K562 (cell line): ENCODE measurements around the gene SLC23A2. TPM values are rescaled to one million over a fixed set of nuclear protein-coding genes. Genes with fewer than 3 reads are reported as not detected.

Experiments used
- ATAC-seq: fragments of 200-7000 bp; cut with Tn5 transposase; 3 replicates; pipeline ENCODE4 v1.9.1; 2020; ENCODE audit warnings: moderate library complexity
- BruUV-seq: library from RNA; stranded (reverse); fragments of 400-500 nt; replicated peaks from 2 replicates; lab custom pipeline; 2021; lab: Mats Ljungman, UMichigan
- CTCF ChIA-PET: fragments of 300-600 bp; formaldehyde crosslinking; extraction: SDS; loops from one replicate; lab custom pipeline; 2021; ENCODE audit warnings: low intra/inter-chr PET ratio; lab: Yijun Ruan, JAX
- POLR2A ChIA-PET: fragments of 300-600, 350-650 bp; sonication (Branson Sonifier 250); formaldehyde crosslinking; extraction: SDS; loops from one replicate; lab custom pipeline; 2021; ENCODE audit warnings: antibody characterized with exemption, inconsistent platforms; lab: Yijun Ruan, JAX
- DNase-seq, 4 experiments: peaks; one replicate each; pipeline versions ENCODE4 v3.0.0 to v3.0.0-alpha.2; 2011 to 2018; ENCODE audit warnings: low spot score in 3 of 4, mixed read lengths in 3 of 4; ENCODE audit errors: extremely low read depth in 1 of 4
- FAIRE-seq: peaks from 2 replicates; lab custom pipeline; 2011; peaks lifted over from hg19 to GRCh38; lab: Jason Lieb, UNC
- H2AFZ ChIP-seq: 2 replicates; pipeline ENCODE4 v1.6.0; 2011; ENCODE audit warnings: low read depth, low read length, control low read depth, inconsistent platforms
- H3K27ac ChIP-seq: fragments of 200-600 bp; 3 replicates; pipeline ENCODE4 v1.8.0; 2011; ENCODE audit warnings: low read depth, mild to moderate bottlenecking, control low read depth, inconsistent platforms, low read length, moderate library complexity, mixed read lengths; ENCODE audit errors: extremely low read depth
- H3K27me3 ChIP-seq, 2 experiments: fragments of 300-600 bp in 1 of 2; 2 replicates in 1 of 2; 3 replicates in 1 of 2; pipeline versions ENCODE4 v1.6.0 to v1.8.0; 2011; ENCODE audit warnings: inconsistent platforms in 2 of 2, low read length in 2 of 2, mild to moderate bottlenecking in 1 of 2, mixed read lengths in 1 of 2, moderate library complexity in 1 of 2; ENCODE audit not compliant: control insufficient read depth in 2 of 2, insufficient read depth in 2 of 2
- H3K36me3 ChIP-seq: fragments of 300-600 bp; 3 replicates; pipeline ENCODE4 v1.8.0; 2011; ENCODE audit warnings: mild to moderate bottlenecking, low read length, inconsistent platforms; ENCODE audit not compliant: control insufficient read depth, insufficient read depth
- H3K4me1 ChIP-seq, 2 experiments: fragments of 200-600 bp in 1 of 2; replicated peaks in 1 of 2; 2 replicates in 1 of 2; 3 replicates in 1 of 2; pipeline versions ENCODE4 v1.5.1 to v1.8.0; 2011; ENCODE audit warnings: inconsistent platforms in 2 of 2, low read length in 2 of 2, mild to moderate bottlenecking in 1 of 2, mixed read lengths in 1 of 2, moderate library complexity in 1 of 2; ENCODE audit not compliant: control insufficient read depth in 2 of 2, insufficient read depth in 2 of 2
- H3K4me2 ChIP-seq: 2 replicates; pipeline ENCODE4 v1.6.1; 2011; ENCODE audit warnings: low read length, control low read depth, inconsistent platforms, mixed read lengths; ENCODE audit not compliant: insufficient read depth
- H3K4me3 ChIP-seq: fragments of 200-600 bp; sonication (generic), shearing (Covaris generic); 2 replicates; pipeline ENCODE4 v1.5.1; 2016; ENCODE audit warnings: control low read depth, inconsistent platforms
- H3K79me2 ChIP-seq: fragments of 200-600 bp; 3 replicates; pipeline ENCODE4 v1.8.0; 2011; ENCODE audit warnings: low read length, inconsistent platforms; ENCODE audit not compliant: control insufficient read depth, insufficient read depth
- H3K9ac ChIP-seq, 2 experiments: 2 replicates each; pipeline versions ENCODE4 v1.6.0 to v1.6.1; 2011; ENCODE audit warnings: low read depth in 2 of 2, low read length in 2 of 2, control low read depth in 1 of 2, inconsistent platforms in 1 of 2, mild to moderate bottlenecking in 1 of 2, mixed read lengths in 1 of 2; ENCODE audit not compliant: insufficient read depth in 1 of 2
- H3K9me1 ChIP-seq: one replicate; pipeline ENCODE4 v1.6.0; 2011; ENCODE audit warnings: inconsistent platforms, mild to moderate bottlenecking, low read length, moderate library complexity; ENCODE audit not compliant: control insufficient read depth, insufficient read depth
- H3K9me3 ChIP-seq: replicated peaks from 2 replicates; pipeline ENCODE4 v1.5.1; 2011; ENCODE audit warnings: low read depth, low read length, inconsistent platforms; ENCODE audit not compliant: control insufficient read depth, insufficient read depth
- H4K20me1 ChIP-seq: replicated peaks from 2 replicates; pipeline ENCODE4 v1.6.1; 2011; ENCODE audit warnings: low read length, inconsistent platforms, mixed read lengths; ENCODE audit not compliant: control insufficient read depth, insufficient read depth
- BRD4 ChIP-seq: fragments of 200-600 bp; sonication (generic); IDR thresholded peaks from 2 replicates; pipeline ENCODE4 v1.6.1; 2017; ENCODE audit warnings: inconsistent platforms
- RBFOX2 ChIP-seq: fragments of 200-400 bp; formaldehyde crosslinking; IDR thresholded peaks from 2 replicates; pipeline ENCODE4 v1.6.1; 2017; ENCODE audit warnings: low read depth, mild to moderate bottlenecking, low read length, moderate library complexity
- SUPT5H ChIP-seq: fragments of 450-650 bp; IDR thresholded peaks from 2 replicates; pipeline ENCODE4 v1.6.1; 2016
- USF2 ChIP-seq: sonication (generic); formaldehyde crosslinking; IDR thresholded peaks from 2 replicates; pipeline ENCODE4 v1.5.0; 2020; ENCODE audit warnings: missing genetic modification reagents
- WGBS: fragments of 100-300 bp; shearing (Covaris generic); methylation state at CpG from one replicate; pipeline ENCODE4 v1.1.6; 2016; ENCODE audit warnings: low coverage, mixed read lengths; ENCODE audit not compliant: insufficient coverage; ENCODE audit errors: missing lambda C conversion rate; 5-methylcytosine and 5-hydroxymethylcytosine counted together
- in situ Hi-C: fragments of 300-500 bp; cut with MboI; formaldehyde crosslinking; loops from 4 replicates; pipeline ENCODE4 v1.15.0; 2018; ENCODE audit warnings: inconsistent platforms, mixed read lengths
- intact Hi-C: fragments of 100-400 bp; cut with micrococcal nuclease; formaldehyde crosslinking; loops from 2 replicates; pipeline ENCODE4 v1.14.2; 2022
- polyA plus RNA-seq, 8 experiments: library from polyadenylated mRNA; depleted of rRNA in 4 of 8; stranded (reverse) in 5 of 8; unstranded in 3 of 8; fragments of >200 nt; fragmentation: Nextera tagmentation in 2 of 8; fragmentation: Illumina TruSeq in 1 of 8; extraction: Ambion mirVana in 2 of 8; extraction: Trizol in 1 of 8; gene quantifications; 2 replicates each; pipeline versions ENCODE4 v1.2.1 to v1.2.3, GENCODE V29; 2011 to 2014; ENCODE audit warnings: inconsistent platforms in 1 of 8, missing spikeins in 1 of 8
- total RNA-seq, 7 experiments: library from RNA; depleted of rRNA in 6 of 7; stranded (reverse); fragments of >200 nt in 6 of 7; fragmentation: Illumina TruSeq in 2 of 7; extraction: Trizol in 2 of 7; gene quantifications; 2 replicates each; pipeline versions ENCODE4 v1.2.1 to v1.2.3, GENCODE V29; 2011 to 2021; ENCODE audit warnings: low replicate concordance in 1 of 7
- TF ChIP-seq, protein P1 (sequence below): fragments of 150-350 bp; conservative IDR thresholded peaks from 2 replicates; pipeline ENCODE4 v1.6.1; 2014; ENCODE audit warnings: low read length
- TF ChIP-seq, protein P2 (sequence below), 2 experiments: fragments of 450-650 bp in 1 of 2; sonication (generic) in 1 of 2; formaldehyde crosslinking in 1 of 2; IDR thresholded peaks; 2 replicates each; pipeline versions ENCODE4 v1.7.1 to v1.9.0; 2016 to 2022; ENCODE audit warnings: inconsistent platforms in 1 of 2, mild to moderate bottlenecking in 1 of 2, missing genetic modification reagents in 1 of 2

Gene SLC23A2
- total and polyA plus RNA-seq, 9 of the 15 experiments (the other 6 are each of a cell fraction or from before 2014, with no cell fraction given), result 0.39 to 6.7 (median 3.2) TPM

- ChIA-PET CTCF (no interaction called here), POLR2A (interaction anchor here (0.6 kb wide), 1 partner anchor 19 kb away, joined by 4 read pairs; no protein-coding TSS in a partner anchor)
- Histone ChIP-seq H4K20me1 (0 out of 2 replicates have a peak, but pooled peaks cover 3% of the 10 kb centered on the region), H3K79me2 (peaks cover 7% of the 10 kb centered on the region; the same call in 2 of the 3 replicates), H3K4me1 (peaks cover 0 to 11% of the 10 kb centered on the region in 2 experiments; a peak in 3 of 5 replicates), H3K9me1 (no peaks in the 10 kb centered on the region), H3K4me3 (peak overlapping the region; percentile 52), H3K27ac (no peak overlapping the region), H3K9me3 (no peaks in the 10 kb centered on the region), H3K36me3 (no peaks in the 10 kb centered on the region), H3K27me3 (no peaks in the 10 kb centered on the region), H2AFZ (0 out of 2 replicates have a peak overlapping the region, but pooled peaks have one; percentile 32), H3K9ac (peak overlapping the region; percentile 37 to 90; a peak in 3 of 4 replicates), H3K4me2 (peak overlapping the region; percentile 64)
- BruUV-seq, result no TSS peak
- DNase-seq, result peak in 2 of 4 experiments; percentile 21 to 40
- ATAC-seq, result peak; percentile 27
- in situ Hi-C loops (no loop called here), intact Hi-C loops (no loop called here)
- WGBS, result 35% methylated on average over 24 of the region's 53 CpGs
- FAIRE-seq, result no peak
- TF ChIP-seq, protein P1, sequence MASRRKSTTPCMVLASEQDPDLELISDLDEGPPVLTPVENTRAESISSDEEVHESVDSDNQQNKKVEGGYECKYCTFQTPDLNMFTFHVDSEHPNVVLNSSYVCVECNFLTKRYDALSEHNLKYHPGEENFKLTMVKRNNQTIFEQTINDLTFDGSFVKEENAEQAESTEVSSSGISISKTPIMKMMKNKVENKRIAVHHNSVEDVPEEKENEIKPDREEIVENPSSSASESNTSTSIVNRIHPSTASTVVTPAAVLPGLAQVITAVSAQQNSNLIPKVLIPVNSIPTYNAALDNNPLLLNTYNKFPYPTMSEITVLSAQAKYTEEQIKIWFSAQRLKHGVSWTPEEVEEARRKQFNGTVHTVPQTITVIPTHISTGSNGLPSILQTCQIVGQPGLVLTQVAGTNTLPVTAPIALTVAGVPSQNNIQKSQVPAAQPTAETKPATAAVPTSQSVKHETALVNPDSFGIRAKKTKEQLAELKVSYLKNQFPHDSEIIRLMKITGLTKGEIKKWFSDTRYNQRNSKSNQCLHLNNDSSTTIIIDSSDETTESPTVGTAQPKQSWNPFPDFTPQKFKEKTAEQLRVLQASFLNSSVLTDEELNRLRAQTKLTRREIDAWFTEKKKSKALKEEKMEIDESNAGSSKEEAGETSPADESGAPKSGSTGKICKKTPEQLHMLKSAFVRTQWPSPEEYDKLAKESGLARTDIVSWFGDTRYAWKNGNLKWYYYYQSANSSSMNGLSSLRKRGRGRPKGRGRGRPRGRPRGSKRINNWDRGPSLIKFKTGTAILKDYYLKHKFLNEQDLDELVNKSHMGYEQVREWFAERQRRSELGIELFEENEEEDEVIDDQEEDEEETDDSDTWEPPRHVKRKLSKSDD, result no peak
- TF ChIP-seq, protein P2, sequence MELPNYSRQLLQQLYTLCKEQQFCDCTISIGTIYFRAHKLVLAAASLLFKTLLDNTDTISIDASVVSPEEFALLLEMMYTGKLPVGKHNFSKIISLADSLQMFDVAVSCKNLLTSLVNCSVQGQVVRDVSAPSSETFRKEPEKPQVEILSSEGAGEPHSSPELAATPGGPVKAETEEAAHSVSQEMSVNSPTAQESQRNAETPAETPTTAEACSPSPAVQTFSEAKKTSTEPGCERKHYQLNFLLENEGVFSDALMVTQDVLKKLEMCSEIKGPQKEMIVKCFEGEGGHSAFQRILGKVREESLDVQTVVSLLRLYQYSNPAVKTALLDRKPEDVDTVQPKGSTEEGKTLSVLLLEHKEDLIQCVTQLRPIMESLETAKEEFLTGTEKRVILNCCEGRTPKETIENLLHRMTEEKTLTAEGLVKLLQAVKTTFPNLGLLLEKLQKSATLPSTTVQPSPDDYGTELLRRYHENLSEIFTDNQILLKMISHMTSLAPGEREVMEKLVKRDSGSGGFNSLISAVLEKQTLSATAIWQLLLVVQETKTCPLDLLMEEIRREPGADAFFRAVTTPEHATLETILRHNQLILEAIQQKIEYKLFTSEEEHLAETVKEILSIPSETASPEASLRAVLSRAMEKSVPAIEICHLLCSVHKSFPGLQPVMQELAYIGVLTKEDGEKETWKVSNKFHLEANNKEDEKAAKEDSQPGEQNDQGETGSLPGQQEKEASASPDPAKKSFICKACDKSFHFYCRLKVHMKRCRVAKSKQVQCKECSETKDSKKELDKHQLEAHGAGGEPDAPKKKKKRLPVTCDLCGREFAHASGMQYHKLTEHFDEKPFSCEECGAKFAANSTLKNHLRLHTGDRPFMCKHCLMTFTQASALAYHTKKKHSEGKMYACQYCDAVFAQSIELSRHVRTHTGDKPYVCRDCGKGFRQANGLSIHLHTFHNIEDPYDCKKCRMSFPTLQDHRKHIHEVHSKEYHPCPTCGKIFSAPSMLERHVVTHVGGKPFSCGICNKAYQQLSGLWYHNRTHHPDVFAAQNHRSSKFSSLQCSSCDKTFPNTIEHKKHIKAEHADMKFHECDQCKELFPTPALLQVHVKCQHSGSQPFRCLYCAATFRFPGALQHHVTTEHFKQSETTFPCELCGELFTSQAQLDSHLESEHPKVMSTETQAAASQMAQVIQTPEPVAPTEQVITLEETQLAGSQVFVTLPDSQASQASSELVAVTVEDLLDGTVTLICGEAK (IDR thresholded peaks at IDR 0.05), result 0 out of 2 replicates have a peak, but pooled peaks have one; percentile 13
- TF ChIP-seq, protein P2 (CRISPR knock-in tag; IDR thresholded peaks at IDR 0.05), result no peak
- TF ChIP-seq SUPT5H (no peak), BRD4 (no peak), RBFOX2 (peak; percentile 26; the same call in 1 of the 2 replicates), USF2 (CRISPR knock-in tag) (peak; percentile 43; the same call in 1 of the 2 replicates)
These were observed 792 bp downstream of the SLC23A2 start for GRCh38 chr20:5000263-5001173.
